B cell (primary cell): ENCODE results near the gene HPS5.

Source experiments
- EZH2 ChIP-seq: IDR thresholded peaks from 2 replicates; pipeline ENCODE4 v1.6.1; 2012; ENCODE audit warnings: borderline replicate concordance, low read depth, mild to moderate bottlenecking, moderate library complexity, low read length; ENCODE audit not compliant: insufficient read depth, poor library complexity, severe bottlenecking
- TF ChIP-seq, protein P1 (sequence below): fragments of 200-600 bp; IDR thresholded peaks from one replicate; pipeline ENCODE4 v1.8.0; 2022; ENCODE audit warnings: antibody characterized with exemption, mild to moderate bottlenecking

DNA sequence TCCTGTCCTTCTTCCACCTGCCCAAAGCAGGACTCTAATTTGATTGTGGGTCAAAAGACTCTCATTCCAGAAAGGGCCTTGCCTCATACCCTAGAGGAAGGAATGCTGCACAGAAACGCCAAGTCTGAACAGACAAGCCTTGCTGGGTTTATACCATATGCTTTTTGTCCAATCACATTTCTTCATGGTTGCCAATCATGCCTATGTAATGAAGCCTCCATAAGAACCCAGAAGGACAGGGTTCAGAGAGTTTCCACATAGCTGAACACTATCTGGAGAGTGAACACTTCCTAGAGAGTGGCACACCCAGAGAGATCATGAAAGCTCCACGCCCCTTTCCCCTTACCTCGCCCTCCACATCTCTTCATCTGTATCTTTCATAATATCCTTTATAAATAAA is 68.7 kb downstream of the HPS5 start:
- TF ChIP-seq, protein P1, sequence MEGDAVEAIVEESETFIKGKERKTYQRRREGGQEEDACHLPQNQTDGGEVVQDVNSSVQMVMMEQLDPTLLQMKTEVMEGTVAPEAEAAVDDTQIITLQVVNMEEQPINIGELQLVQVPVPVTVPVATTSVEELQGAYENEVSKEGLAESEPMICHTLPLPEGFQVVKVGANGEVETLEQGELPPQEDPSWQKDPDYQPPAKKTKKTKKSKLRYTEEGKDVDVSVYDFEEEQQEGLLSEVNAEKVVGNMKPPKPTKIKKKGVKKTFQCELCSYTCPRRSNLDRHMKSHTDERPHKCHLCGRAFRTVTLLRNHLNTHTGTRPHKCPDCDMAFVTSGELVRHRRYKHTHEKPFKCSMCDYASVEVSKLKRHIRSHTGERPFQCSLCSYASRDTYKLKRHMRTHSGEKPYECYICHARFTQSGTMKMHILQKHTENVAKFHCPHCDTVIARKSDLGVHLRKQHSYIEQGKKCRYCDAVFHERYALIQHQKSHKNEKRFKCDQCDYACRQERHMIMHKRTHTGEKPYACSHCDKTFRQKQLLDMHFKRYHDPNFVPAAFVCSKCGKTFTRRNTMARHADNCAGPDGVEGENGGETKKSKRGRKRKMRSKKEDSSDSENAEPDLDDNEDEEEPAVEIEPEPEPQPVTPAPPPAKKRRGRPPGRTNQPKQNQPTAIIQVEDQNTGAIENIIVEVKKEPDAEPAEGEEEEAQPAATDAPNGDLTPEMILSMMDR: no peak
- TF ChIP-seq EZH2: no peak
